ENCODE data around the gene PRDX2.
A peak's percentile ranks its signal among the peaks of the same experiment; 100 is the strongest.
"Not testable (repeated sequence)": the region's sequence is repeated elsewhere in the genome, so short reads cannot be mapped to it uniquely, and the experiment has no call there.

PRDX2 gene

GRCh38 chr19:12825254-12826131, 23.9 kb upstream of the PRDX2 start:
- no peak for DNase-seq

GRCh38 chr19:12821761-12822160, 20.2 kb upstream of the PRDX2 start:
- no peak for DNase-seq

GRCh38 chr19:12817810-12818209, 16.2 kb upstream of the PRDX2 start:
- DNase-seq = not testable (repeated sequence)

- DNase-seq = not testable (repeated sequence)
These were observed 15.6 kb upstream of the PRDX2 start for GRCh38 chr19:12817188-12817587.

GRCh38 chr19:12815088-12815487, 13.5 kb upstream of the PRDX2 start:
- DNase-seq = no peak

- DNase-seq = peak; percentile 90
These were observed 4.9 kb upstream of the PRDX2 start, which contains the start of gene RNASEH2A for GRCh38 chr19:12806242-12807081. RNASEH2A (plus strand) TSS chr19:12806584; CDS start chr19:12806674, 90 bp downstream.

- DNase-seq = no peak
These were observed 2.5 kb upstream of the PRDX2 start for GRCh38 chr19:12804051-12804450.

GRCh38 chr19:12802267-12803106, 887 bp upstream of the PRDX2 start:
- DNase-seq = no peak

- peak; percentile 33 for DNase-seq
These were observed 606 bp downstream of the PRDX2 start for GRCh38 chr19:12800923-12801465.

GRCh38 chr19:12800466-12800770, 1.2 kb downstream of the PRDX2 start:
- no peak for DNase-seq

- DNase-seq = no peak
These were observed 1.7 kb downstream of the PRDX2 start for GRCh38 chr19:12799742-12800465.

- DNase-seq = not testable (repeated sequence)
These were observed 4.0 kb downstream of the PRDX2 start for GRCh38 chr19:12797607-12798006.

GRCh38 chr19:12797141-12797587, 4.4 kb downstream of the PRDX2 start:
- no peak for DNase-seq

- peak; percentile 74 for DNase-seq
These were observed 5.2 kb downstream of the PRDX2 start for GRCh38 chr19:12796146-12797071.

- DNase-seq = no peak
These were observed 6.6 kb downstream of the PRDX2 start for GRCh38 chr19:12794971-12795381.

- no peak for DNase-seq
These were observed 7.2 kb downstream of the PRDX2 start for GRCh38 chr19:12794196-12794941.

GRCh38 chr19:12793290-12794195, 8.1 kb downstream of the PRDX2 start:
- peak; percentile 91 for DNase-seq

GRCh38 chr19:12792853-12793289, 8.7 kb downstream of the PRDX2 start:
- DNase-seq = peak; percentile 12
